Uterus (tissue), 2 donors: ENCODE data around the gene SKI.

Source experiments
- POLR2A ChIP-seq, 2 donors: fragments of 450-650 bp; IDR thresholded peaks; one replicate each; pipeline ENCODE4 v1.6.1; 2016; ENCODE audit warnings: antibody characterized with exemption in 2 of 2, mild to moderate bottlenecking in 1 of 2, moderate library complexity in 1 of 2
- TF ChIP-seq, protein P1 (sequence below), 4 experiments: fragments of 200-600 bp in 2 of 4; fragments of 450-650 bp in 2 of 4; sonication (generic) in 2 of 4; IDR thresholded peaks; one replicate each; pipeline ENCODE4 v1.5.1; 2016 to 2019; ENCODE audit warnings: antibody characterized with exemption in 4 of 4, mild to moderate bottlenecking in 2 of 4, moderate library complexity in 1 of 4

- TF ChIP-seq POLR2A (IDR thresholded peaks at IDR 0.05): no peak
- TF ChIP-seq, protein P1, sequence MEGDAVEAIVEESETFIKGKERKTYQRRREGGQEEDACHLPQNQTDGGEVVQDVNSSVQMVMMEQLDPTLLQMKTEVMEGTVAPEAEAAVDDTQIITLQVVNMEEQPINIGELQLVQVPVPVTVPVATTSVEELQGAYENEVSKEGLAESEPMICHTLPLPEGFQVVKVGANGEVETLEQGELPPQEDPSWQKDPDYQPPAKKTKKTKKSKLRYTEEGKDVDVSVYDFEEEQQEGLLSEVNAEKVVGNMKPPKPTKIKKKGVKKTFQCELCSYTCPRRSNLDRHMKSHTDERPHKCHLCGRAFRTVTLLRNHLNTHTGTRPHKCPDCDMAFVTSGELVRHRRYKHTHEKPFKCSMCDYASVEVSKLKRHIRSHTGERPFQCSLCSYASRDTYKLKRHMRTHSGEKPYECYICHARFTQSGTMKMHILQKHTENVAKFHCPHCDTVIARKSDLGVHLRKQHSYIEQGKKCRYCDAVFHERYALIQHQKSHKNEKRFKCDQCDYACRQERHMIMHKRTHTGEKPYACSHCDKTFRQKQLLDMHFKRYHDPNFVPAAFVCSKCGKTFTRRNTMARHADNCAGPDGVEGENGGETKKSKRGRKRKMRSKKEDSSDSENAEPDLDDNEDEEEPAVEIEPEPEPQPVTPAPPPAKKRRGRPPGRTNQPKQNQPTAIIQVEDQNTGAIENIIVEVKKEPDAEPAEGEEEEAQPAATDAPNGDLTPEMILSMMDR (IDR thresholded peaks at IDR 0.05): no peak
Measured at GRCh38 chr1:2310332-2311183, 82.4 kb downstream of the SKI start.
